Upper lobe of left lung (tissue), 4 donors: ENCODE results near the gene ADAMTS2.

ENCODE experiments used
- CTCF ChIP-seq, 6 experiments: fragments of 450-650 bp in 4 of 6; fragments of 200-600 bp in 2 of 6; sonication (generic) in 2 of 6; IDR thresholded peaks; one replicate each; pipeline ENCODE4 v1.5.1; 2016 to 2019; ENCODE audit warnings: antibody characterized with exemption in 6 of 6
- EP300 ChIP-seq, 4 donors: sonication (generic); formaldehyde crosslinking; IDR thresholded peaks; one replicate each; pipeline ENCODE4 v1.5.1; 2017; ENCODE audit warnings: antibody characterized with exemption in 4 of 4, control low read depth in 2 of 4
- POLR2A ChIP-seq, 4 donors: fragments of 450-650 bp; IDR thresholded peaks; one replicate each; pipeline ENCODE4 v1.5.1; 2016 to 2017; ENCODE audit warnings: antibody characterized with exemption in 4 of 4, mild to moderate bottlenecking in 2 of 4
- POLR2AphosphoS5 ChIP-seq, 2 donors: sonication (generic); formaldehyde crosslinking; IDR thresholded peaks; one replicate each; pipeline ENCODE4 v1.5.1; 2017; ENCODE audit warnings: antibody characterized with exemption in 2 of 2

GRCh38 chr5:179120421-179120861 lies 224.8 kb downstream of the ADAMTS2 start:
- TF ChIP-seq CTCF (IDR thresholded peaks at IDR 0.05) (no peak), POLR2A (IDR thresholded peaks at IDR 0.05) (no peak), POLR2AphosphoS5 (IDR thresholded peaks at IDR 0.05) (no peak), EP300 (IDR thresholded peaks at IDR 0.05) (no peak)
